ENCODE results near the gene ITGB8.

The ITGB8 gene

GRCh38 chr7:20441991-20442441, 111.3 kb downstream of the ITGB8 start:
- peaks cover 8% of the 10 kb centered on the region for H3K9me3 ChIP-seq (ENCODE audit: control insufficient read depth, low read length)
- H3K4me3 ChIP-seq (ENCODE audit: low read length) = no peak overlapping the region
- peaks cover 7% of the 10 kb centered on the region for H3K4me1 ChIP-seq (ENCODE audit: control insufficient read depth, insufficient read depth, low read length)
- no peak overlapping the region for H3K9ac ChIP-seq (ENCODE audit: low read length)
- no peaks in the 10 kb centered on the region for H3K36me3 ChIP-seq (ENCODE audit: control insufficient read depth, insufficient read depth, low read length)
- no peaks in the 10 kb centered on the region for H3K27me3 ChIP-seq (ENCODE audit: control insufficient read depth, insufficient read depth, low read length)

- Histone ChIP-seq H3K36me3 (ENCODE audit: control insufficient read depth, insufficient read depth, low read length) (no peaks in the 10 kb centered on the region), H3K4me3 (ENCODE audit: low read length) (no peak overlapping the region), H3K4me1 (ENCODE audit: control insufficient read depth, insufficient read depth, low read length) (peaks cover 7% of the 10 kb centered on the region)
These were observed 112.3 kb downstream of the ITGB8 start for GRCh38 chr7:20442951-20443350.

GRCh38 chr7:20444030-20444800, 113.5 kb downstream of the ITGB8 start:
- no peaks in the 10 kb centered on the region for H3K36me3 ChIP-seq (ENCODE audit: control insufficient read depth, insufficient read depth, low read length)
- no peak overlapping the region for H3K9ac ChIP-seq (ENCODE audit: low read length)
- peaks cover 8% of the 10 kb centered on the region for H3K9me3 ChIP-seq (ENCODE audit: control insufficient read depth, low read length)
- H3K4me1 ChIP-seq (ENCODE audit: control insufficient read depth, insufficient read depth, low read length) = no peaks in the 10 kb centered on the region
- H3K27me3 ChIP-seq (ENCODE audit: control insufficient read depth, insufficient read depth, low read length) = no peaks in the 10 kb centered on the region
- no peak overlapping the region for H3K4me3 ChIP-seq (ENCODE audit: low read length)

More at GRCh38 chr7:20442951-20443350, 112.3 kb downstream of the ITGB8 start:
- Histone ChIP-seq H3K9ac (ENCODE audit: low read length) (no peak overlapping the region), H3K9me3 (ENCODE audit: control insufficient read depth, low read length) (peaks cover 8% of the 10 kb centered on the region), H3K27me3 (ENCODE audit: control insufficient read depth, insufficient read depth, low read length) (no peaks in the 10 kb centered on the region)

GRCh38 chr7:20447021-20447650, 116.4 kb downstream of the ITGB8 start:
- H3K4me1 ChIP-seq (ENCODE audit: control insufficient read depth, insufficient read depth, low read length) = no peaks in the 10 kb centered on the region
- no peaks in the 10 kb centered on the region for H3K27me3 ChIP-seq (ENCODE audit: control insufficient read depth, insufficient read depth, low read length)
- H3K9me3 ChIP-seq (ENCODE audit: control insufficient read depth, low read length) = peaks cover 8% of the 10 kb centered on the region
- no peaks in the 10 kb centered on the region for H3K36me3 ChIP-seq (ENCODE audit: control insufficient read depth, insufficient read depth, low read length)
- H3K9ac ChIP-seq (ENCODE audit: low read length) = no peak overlapping the region
- H3K4me3 ChIP-seq (ENCODE audit: low read length) = no peak overlapping the region

GRCh38 chr7:20449176-20449575, 118.5 kb downstream of the ITGB8 start:
- Histone ChIP-seq H3K9me3 (ENCODE audit: control insufficient read depth, low read length) (peaks cover 8% of the 10 kb centered on the region), H3K4me1 (ENCODE audit: control insufficient read depth, insufficient read depth, low read length) (no peaks in the 10 kb centered on the region), H3K36me3 (ENCODE audit: control insufficient read depth, insufficient read depth, low read length) (no peaks in the 10 kb centered on the region), H3K4me3 (ENCODE audit: low read length) (no peak overlapping the region), H3K27me3 (ENCODE audit: control insufficient read depth, insufficient read depth, low read length) (no peaks in the 10 kb centered on the region), H3K9ac (ENCODE audit: low read length) (no peak overlapping the region)

- H3K4me1 ChIP-seq (ENCODE audit: control insufficient read depth, insufficient read depth, low read length) = no peaks in the 10 kb centered on the region
- no peak overlapping the region for H3K4me3 ChIP-seq (ENCODE audit: low read length)
- H3K27me3 ChIP-seq (ENCODE audit: control insufficient read depth, insufficient read depth, low read length) = no peaks in the 10 kb centered on the region
- no peaks in the 10 kb centered on the region for H3K36me3 ChIP-seq (ENCODE audit: control insufficient read depth, insufficient read depth, low read length)
- no peaks in the 10 kb centered on the region for H3K9me3 ChIP-seq (ENCODE audit: control insufficient read depth, low read length)
- H3K9ac ChIP-seq (ENCODE audit: low read length) = no peak overlapping the region
These were observed 119.8 kb downstream of the ITGB8 start for GRCh38 chr7:20450536-20450935.

- no peaks in the 10 kb centered on the region for H3K36me3 ChIP-seq (ENCODE audit: control insufficient read depth, insufficient read depth, low read length)
These were observed 123.5 kb downstream of the ITGB8 start for GRCh38 chr7:20454202-20454601.

GRCh38 chr7:20456701-20457100, 126.0 kb downstream of the ITGB8 start:
- no peaks in the 10 kb centered on the region for H3K9me3 ChIP-seq (ENCODE audit: control insufficient read depth, low read length)
- H3K27me3 ChIP-seq (ENCODE audit: control insufficient read depth, insufficient read depth, low read length) = no peaks in the 10 kb centered on the region
- H3K4me1 ChIP-seq (ENCODE audit: control insufficient read depth, insufficient read depth, low read length) = no peaks in the 10 kb centered on the region
- H3K9ac ChIP-seq (ENCODE audit: low read length) = no peak overlapping the region
- H3K36me3 ChIP-seq (ENCODE audit: control insufficient read depth, insufficient read depth, low read length) = no peaks in the 10 kb centered on the region
- no peak overlapping the region for H3K4me3 ChIP-seq (ENCODE audit: low read length)

More at GRCh38 chr7:20454202-20454601, 123.5 kb downstream of the ITGB8 start:
- Histone ChIP-seq H3K27me3 (ENCODE audit: control insufficient read depth, insufficient read depth, low read length) (no peaks in the 10 kb centered on the region), H3K4me1 (ENCODE audit: control insufficient read depth, insufficient read depth, low read length) (no peaks in the 10 kb centered on the region), H3K9me3 (ENCODE audit: control insufficient read depth, low read length) (no peaks in the 10 kb centered on the region), H3K9ac (ENCODE audit: low read length) (no peak overlapping the region), H3K4me3 (ENCODE audit: low read length) (no peak overlapping the region)

- Histone ChIP-seq H3K4me1 (ENCODE audit: control insufficient read depth, insufficient read depth, low read length) (no peaks in the 10 kb centered on the region), H3K4me3 (ENCODE audit: low read length) (no peak overlapping the region), H3K9ac (ENCODE audit: low read length) (no peak overlapping the region), H3K36me3 (ENCODE audit: control insufficient read depth, insufficient read depth, low read length) (no peaks in the 10 kb centered on the region), H3K9me3 (ENCODE audit: control insufficient read depth, low read length) (no peaks in the 10 kb centered on the region), H3K27me3 (ENCODE audit: control insufficient read depth, insufficient read depth, low read length) (no peaks in the 10 kb centered on the region)
These were observed 127.8 kb downstream of the ITGB8 start for GRCh38 chr7:20458521-20458920.

- no peaks in the 10 kb centered on the region for H3K27me3 ChIP-seq (ENCODE audit: control insufficient read depth, insufficient read depth, low read length)
- H3K4me3 ChIP-seq (ENCODE audit: low read length) = no peak overlapping the region
- H3K36me3 ChIP-seq (ENCODE audit: control insufficient read depth, insufficient read depth, low read length) = no peaks in the 10 kb centered on the region
- no peaks in the 10 kb centered on the region for H3K9me3 ChIP-seq (ENCODE audit: control insufficient read depth, low read length)
- no peak overlapping the region for H3K9ac ChIP-seq (ENCODE audit: low read length)
- no peaks in the 10 kb centered on the region for H3K4me1 ChIP-seq (ENCODE audit: control insufficient read depth, insufficient read depth, low read length)
These were observed 128.7 kb downstream of the ITGB8 start for GRCh38 chr7:20459419-20459818.

GRCh38 chr7:20464891-20465290, 134.2 kb downstream of the ITGB8 start:
- Histone ChIP-seq H3K9me3 (ENCODE audit: control insufficient read depth, low read length) (no peaks in the 10 kb centered on the region), H3K27me3 (ENCODE audit: control insufficient read depth, insufficient read depth, low read length) (no peaks in the 10 kb centered on the region), H3K36me3 (ENCODE audit: control insufficient read depth, insufficient read depth, low read length) (no peaks in the 10 kb centered on the region), H3K9ac (ENCODE audit: low read length) (no peak overlapping the region), H3K4me3 (ENCODE audit: low read length) (no peak overlapping the region), H3K4me1 (ENCODE audit: control insufficient read depth, insufficient read depth, low read length) (no peaks in the 10 kb centered on the region)

Data from mucosa of stomach (tissue), 1 donor.